Parathyroid adenoma (tissue), 2 donors: ENCODE measurements around the gene PGP.

Experiments
- H2AFZ ChIP-seq: fragments of 300-600 bp; sonication (generic); one replicate; pipeline ENCODE4 v1.7.0; 2017; ENCODE audit warnings: antibody characterized with exemption, mild to moderate bottlenecking
- H3K27ac ChIP-seq: fragments of 300-600 bp; sonication (generic); one replicate; pipeline ENCODE4 v1.7.0; 2017
- H3K27me3 ChIP-seq: fragments of 300-600 bp; sonication (generic); one replicate; pipeline ENCODE4 v1.7.0; 2017; ENCODE audit warnings: low read length; ENCODE audit not compliant: control insufficient read depth, insufficient read depth
- H3K36me3 ChIP-seq: fragments of 300-600 bp; sonication (generic); one replicate; pipeline ENCODE4 v1.7.0; 2017; ENCODE audit warnings: low read length; ENCODE audit not compliant: control insufficient read depth, insufficient read depth
- H3K4me1 ChIP-seq: fragments of 300-600 bp; sonication (generic); one replicate; pipeline ENCODE4 v1.7.0; 2017; ENCODE audit warnings: control low read depth
- H3K4me2 ChIP-seq: fragments of 300-600 bp; sonication (generic); one replicate; pipeline ENCODE4 v1.7.0; 2017; ENCODE audit warnings: low read length
- H3K4me3 ChIP-seq: fragments of 300-600 bp; sonication (generic); one replicate; pipeline ENCODE4 v1.7.0; 2017; ENCODE audit warnings: low read depth, low read length
- H3K79me2 ChIP-seq: fragments of 300-600 bp; sonication (generic); one replicate; pipeline ENCODE4 v1.7.0; 2017; ENCODE audit warnings: control low read depth
- H3K9ac ChIP-seq: fragments of 300-600 bp; sonication (generic); one replicate; pipeline ENCODE4 v1.7.0; 2017; ENCODE audit warnings: mild to moderate bottlenecking
- H3K9me3 ChIP-seq: fragments of 300-600 bp; sonication (generic); one replicate; pipeline ENCODE4 v1.7.0; 2017; ENCODE audit warnings: low read length; ENCODE audit not compliant: control insufficient read depth
- CTCF ChIP-seq: fragments of 300-600 bp; sonication (generic); IDR thresholded peaks from one replicate; pipeline ENCODE4 v1.7.0; 2017; ENCODE audit warnings: antibody characterized with exemption, mild to moderate bottlenecking
- donor health status: primary hyperparathyroidism.

The PGP gene

GRCh38 chr16:2170080-2170479 is 44.6 kb downstream of the PGP start:
- Histone ChIP-seq H3K36me3 (no peaks in the 10 kb centered on the region), H3K27ac (peak overlapping the region; percentile 39)

DNA sequence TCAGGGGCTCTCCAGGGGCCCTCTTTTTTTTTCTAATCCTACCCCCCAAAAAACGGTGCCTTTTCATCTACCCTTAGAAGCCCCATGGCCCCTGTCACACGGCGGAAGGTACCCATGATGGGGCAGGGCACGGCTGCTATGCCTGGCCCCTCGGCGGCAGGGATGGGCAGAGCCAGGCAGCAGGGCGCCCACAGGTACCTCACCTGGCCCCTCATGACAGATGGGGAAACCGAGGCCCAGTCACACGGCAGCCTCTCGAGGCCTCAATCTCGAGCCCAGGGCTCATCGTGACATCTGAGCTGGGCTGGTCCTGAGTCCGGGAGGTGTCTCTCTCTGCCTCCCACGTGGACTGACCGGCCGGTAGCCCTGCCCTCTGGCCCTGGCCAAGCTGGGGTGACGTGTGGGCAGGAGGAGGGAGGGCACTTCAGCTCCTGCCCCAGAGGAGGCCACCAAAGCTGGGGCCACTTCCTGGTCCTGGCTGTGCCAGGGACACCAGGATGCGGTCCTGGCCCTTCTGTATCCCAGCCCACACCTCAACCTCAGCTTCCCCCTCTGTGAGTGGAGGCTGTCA is 47.5 kb downstream of the PGP start:
- Histone ChIP-seq H2AFZ (no peak overlapping the region), H3K79me2 (no peaks in the 10 kb centered on the region), H3K4me2 (no peak overlapping the region), H3K4me3 (no peak overlapping the region), H3K36me3 (no peaks in the 10 kb centered on the region), H3K27me3 (no peaks in the 10 kb centered on the region), H3K4me1 (no peaks in the 10 kb centered on the region), H3K27ac (no peak overlapping the region), H3K9me3 (no peaks in the 10 kb centered on the region), H3K9ac (no peak overlapping the region)
- no peak for TF ChIP-seq CTCF

More at GRCh38 chr16:2170080-2170479, 44.6 kb downstream of the PGP start:
- no peak overlapping the region for H3K4me3 ChIP-seq
- no peak overlapping the region for H3K4me2 ChIP-seq
- TF ChIP-seq CTCF: no peak
- no peak overlapping the region for H3K9ac ChIP-seq
- H3K9me3 ChIP-seq: no peaks in the 10 kb centered on the region
- no peaks in the 10 kb centered on the region for H3K79me2 ChIP-seq
- H2AFZ ChIP-seq: no peak overlapping the region
- no peaks in the 10 kb centered on the region for H3K27me3 ChIP-seq
- H3K4me1 ChIP-seq: no peaks in the 10 kb centered on the region

- Histone ChIP-seq H3K4me2 (no peak overlapping the region), H3K9ac (no peak overlapping the region), H3K79me2 (no peaks in the 10 kb centered on the region), H3K9me3 (no peaks in the 10 kb centered on the region), H3K27ac (no peak overlapping the region), H3K27me3 (no peaks in the 10 kb centered on the region), H2AFZ (no peak overlapping the region), H3K4me1 (no peaks in the 10 kb centered on the region), H3K4me3 (no peak overlapping the region), H3K36me3 (no peaks in the 10 kb centered on the region)
- TF ChIP-seq CTCF: no peak
These were observed 48.2 kb downstream of the PGP start for GRCh38 chr16:2166263-2167067.

GRCh38 chr16:2165861-2166260 is 48.8 kb downstream of the PGP start:
- Histone ChIP-seq H2AFZ (no peak overlapping the region), H3K79me2 (no peaks in the 10 kb centered on the region), H3K27ac (no peak overlapping the region), H3K9ac (no peak overlapping the region), H3K4me2 (no peak overlapping the region), H3K36me3 (no peaks in the 10 kb centered on the region), H3K27me3 (no peaks in the 10 kb centered on the region), H3K9me3 (no peaks in the 10 kb centered on the region), H3K4me1 (no peaks in the 10 kb centered on the region), H3K4me3 (no peak overlapping the region)
- no peak for TF ChIP-seq CTCF
